GM03348 (cell line): Measurements from ENCODE around the gene KIF1B.
A peak's percentile ranks its signal among the peaks of the same experiment; 100 is the strongest.
"Not testable (repeated sequence)": the region's sequence is repeated elsewhere in the genome, so short reads cannot be mapped to it uniquely, and the experiment has no call there.

Experiments used
- DNase-seq: peaks from one replicate; pipeline ENCODE4 v3.0.0; 2012; ENCODE audit warnings: low spot score

The KIF1B gene

DNA sequence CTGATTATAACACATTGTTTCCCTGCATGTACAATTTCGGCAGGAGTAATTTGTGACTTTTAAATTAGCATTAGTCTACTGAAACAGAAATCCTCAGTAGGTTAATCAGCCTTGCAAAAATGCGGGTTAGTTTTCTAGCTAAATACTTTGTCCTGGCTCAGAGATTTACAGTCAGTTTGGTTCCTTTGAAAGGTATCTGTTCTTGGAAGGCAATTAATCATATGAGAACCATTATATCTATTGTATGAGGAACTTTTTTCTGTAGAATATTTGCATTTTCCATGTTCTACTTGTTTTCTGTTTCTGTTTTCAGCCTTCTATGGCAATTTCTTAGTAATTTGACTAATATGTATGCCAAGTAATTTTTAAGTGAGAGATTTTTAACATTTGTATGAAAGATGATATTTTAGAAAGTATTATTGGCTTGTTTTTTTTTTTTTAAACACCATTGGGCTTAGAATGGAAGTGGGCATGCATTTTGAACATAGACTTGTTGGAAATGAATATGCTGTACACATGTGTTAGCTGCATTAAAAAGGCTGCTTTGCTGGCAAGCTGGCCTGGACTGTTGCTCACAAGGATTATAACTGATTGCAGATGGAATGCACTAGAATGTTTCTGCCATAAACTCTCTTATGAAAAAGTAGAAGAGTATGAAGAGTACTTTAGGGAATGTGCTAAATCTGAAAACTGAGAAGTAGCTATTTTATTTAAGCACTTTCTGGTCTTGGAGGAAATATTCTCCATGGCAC lies 26.2 kb downstream of the KIF1B start:
- DNase-seq, result peak; percentile 65

DNA sequence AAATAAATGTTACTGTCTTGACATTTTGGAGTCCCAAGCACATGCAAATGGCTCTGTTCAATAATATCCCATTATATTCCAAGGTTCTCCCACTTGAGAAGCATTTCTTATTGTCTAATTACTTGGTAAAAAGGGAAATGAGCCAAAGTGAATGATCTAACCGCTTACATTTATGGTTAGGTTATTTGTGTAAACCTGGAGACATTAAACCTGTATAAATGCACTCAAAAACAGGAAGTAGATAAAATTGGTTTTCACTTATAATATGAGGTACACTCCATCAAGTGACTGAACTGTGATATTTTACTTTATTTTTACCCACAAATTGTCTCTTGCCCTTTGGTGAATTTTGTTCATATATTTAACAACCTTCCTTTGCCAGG lies 26.8 kb downstream of the KIF1B start:
- no peak for DNase-seq

DNA sequence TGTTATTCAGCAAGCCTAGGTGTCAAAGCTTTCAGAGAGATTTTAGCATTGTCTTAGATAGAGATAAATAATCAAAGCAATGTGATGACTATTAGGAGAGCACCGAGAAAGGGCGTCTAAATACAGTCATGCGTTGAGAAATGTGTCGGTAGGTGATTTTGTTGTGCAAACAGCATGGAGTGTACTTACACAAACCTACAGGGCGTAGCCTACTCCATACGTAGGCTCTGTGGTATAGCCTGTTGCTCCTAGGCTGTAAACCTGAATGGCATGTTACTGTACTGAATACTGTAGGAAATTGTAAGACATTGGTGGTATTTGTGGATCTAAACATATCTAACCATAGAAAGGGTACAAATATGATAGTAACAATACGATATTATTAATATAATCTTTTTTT lies 31.8 kb downstream of the KIF1B start:
- no peak for DNase-seq

DNA sequence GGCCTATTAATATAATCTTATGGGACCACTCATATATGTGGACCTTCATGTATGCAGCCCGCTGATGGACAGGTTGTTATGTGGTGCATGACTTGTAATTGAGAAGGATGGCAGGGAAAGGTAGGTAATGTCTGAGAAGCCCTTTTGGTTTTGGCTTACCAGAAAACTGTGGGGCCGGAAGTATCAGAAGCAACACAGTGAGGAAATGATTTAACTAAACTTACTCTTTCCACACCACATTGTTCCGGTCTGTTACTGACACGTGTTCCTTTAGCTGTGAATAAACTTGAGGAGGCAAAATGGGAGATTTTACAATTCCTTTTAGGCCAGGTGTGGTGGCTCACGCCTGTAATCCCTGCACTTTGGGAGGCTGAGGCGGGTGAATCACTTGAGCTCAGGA lies 32.4 kb downstream of the KIF1B start:
- no peak for DNase-seq

DNA sequence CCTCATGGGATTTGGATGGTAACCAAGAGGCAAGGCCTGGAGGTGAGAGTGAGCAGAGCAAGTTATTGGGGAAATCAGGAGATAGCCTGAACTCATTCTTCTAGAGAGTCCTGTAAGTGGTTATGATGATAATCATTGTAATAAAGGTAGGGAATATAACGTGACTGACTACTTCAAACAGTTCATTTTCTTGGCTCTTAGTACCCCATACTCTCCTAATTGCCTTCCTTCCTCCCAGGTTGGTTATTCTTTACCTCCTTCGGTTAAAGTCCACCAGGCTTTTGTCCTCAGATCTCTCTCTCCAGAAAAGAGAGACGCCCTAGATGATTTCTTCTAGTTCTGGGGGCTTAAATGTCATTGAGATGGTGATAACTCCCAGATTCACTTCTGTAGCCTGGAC lies 35.3 kb downstream of the KIF1B start:
- DNase-seq, result no peak

DNA sequence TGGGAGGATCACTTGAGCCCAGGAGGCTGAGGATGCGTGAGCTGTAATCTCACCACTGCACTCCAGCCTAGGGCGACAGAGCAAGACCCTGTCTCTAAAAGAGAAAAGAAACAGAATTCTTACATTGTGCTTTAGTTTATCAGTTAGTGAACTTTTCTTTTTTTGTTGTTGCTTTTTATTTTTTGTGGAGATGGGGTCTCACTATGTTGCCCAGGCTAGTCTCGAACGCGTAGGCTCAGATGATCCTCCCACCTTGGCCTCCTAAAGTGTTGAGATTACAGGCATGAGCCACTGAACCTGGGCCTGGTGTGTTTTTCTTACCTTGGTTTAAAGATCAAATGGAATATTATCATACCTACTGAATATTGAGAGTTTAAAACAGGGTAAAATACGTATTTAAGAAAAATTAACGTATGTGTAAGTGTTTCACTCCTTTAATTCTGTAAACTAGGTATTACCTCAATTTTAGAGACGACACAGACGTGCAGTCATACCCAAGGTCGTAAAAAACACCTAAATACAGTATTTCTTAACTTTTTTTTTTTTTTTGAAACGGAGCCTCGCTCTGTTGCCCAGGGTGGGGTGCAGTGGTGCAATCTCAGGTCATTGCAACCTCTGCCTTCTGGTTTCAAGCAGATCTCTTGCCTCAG lies 39.6 kb downstream of the KIF1B start:
- DNase-seq, result no peak

DNA sequence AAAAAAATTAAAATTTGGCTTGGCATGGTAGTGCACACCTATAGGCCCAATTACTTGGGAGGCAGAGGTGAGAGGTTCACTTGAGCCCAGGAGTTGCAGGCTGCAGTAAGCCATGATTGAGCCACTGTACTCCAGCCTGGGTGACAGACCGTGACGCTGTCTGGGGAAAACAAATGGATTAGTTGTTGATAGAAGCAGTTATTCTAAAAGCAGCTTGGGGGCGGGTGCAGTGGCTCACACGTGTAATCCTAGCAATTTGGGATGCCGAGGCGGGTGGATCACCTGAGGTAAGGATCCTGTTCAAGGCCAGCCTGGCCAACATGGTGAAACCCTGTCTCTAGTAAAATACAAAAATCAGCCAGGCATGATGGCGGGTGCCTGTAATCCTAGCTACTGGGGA lies 40.3 kb downstream of the KIF1B start:
- no peak for DNase-seq

DNA sequence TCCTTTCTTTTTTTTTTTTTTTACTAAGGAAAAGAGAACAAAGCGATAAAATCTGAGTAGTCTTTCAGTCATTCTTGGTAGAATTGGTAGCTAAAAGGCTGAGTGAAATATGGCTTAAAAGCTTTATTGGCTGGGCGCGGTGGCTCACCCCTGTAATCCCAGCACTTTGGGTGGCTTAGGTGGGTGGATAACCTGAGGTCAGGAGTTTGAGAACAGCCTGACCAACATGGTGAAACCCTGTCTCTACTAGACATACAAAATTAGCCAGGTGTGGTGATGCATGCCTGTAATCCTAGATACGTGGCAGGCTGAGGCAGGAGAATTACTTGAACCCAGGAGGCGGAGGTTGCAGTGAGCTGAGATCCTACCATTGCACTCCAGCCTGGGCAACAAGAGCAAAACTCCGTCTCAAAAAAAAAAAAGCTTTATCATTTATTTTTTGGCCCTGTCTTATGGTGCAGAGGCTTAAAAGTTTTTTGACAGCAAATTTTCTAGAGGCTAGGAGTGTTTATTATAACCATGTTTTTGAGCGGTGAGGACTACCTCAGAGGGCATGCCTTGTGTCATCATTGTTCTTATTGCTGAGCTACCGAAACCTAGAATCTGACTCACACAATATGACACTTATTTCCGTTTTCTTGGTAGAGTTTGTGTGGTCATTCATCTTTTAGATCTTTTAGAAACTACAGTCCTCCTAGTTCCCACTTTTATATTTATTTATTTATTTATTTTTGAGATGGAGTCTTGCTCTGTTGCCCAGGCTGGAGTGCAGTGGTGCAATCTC lies 41.1 kb downstream of the KIF1B start:
- peak; percentile 17 for DNase-seq

DNA sequence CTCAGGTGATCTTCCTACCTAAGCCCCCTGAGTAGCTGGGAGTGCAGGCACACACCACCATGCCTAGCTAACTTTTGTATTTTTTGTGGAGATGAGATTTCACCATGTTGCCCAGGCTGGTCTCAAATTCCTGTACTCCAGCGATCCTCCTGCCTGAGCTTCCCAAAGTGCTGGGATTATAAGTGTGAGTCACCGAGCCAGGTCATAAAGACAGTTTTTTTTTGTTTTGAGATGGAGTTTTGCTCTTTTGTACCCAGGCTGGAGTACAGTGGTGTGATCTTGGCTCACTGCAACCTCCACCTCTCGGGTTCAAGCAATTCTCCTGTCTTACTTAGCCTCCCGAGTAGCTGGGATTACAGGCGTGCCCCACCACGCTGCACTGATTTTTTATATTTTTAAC lies 42.1 kb downstream of the KIF1B start:
- DNase-seq, result no peak

DNA sequence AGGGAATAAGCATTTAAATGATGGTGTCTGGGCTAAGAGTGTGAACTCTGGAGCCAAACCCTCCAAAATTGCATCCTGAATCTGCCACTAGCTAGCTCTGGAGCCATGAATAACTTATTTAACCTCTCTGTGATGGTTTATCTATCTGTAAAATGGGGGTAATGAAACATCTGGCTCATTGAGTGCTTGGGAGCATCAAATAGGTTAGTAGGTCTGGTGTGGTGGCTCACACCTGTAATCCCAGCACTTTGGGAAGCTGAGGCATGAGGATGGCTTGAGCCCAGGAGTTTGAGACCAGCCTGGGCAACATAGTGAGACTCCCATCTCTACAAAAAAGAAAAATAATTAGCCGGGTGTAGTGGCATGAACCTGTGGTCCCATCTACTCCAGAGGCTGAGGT lies 42.8 kb downstream of the KIF1B start:
- no peak for DNase-seq

DNA sequence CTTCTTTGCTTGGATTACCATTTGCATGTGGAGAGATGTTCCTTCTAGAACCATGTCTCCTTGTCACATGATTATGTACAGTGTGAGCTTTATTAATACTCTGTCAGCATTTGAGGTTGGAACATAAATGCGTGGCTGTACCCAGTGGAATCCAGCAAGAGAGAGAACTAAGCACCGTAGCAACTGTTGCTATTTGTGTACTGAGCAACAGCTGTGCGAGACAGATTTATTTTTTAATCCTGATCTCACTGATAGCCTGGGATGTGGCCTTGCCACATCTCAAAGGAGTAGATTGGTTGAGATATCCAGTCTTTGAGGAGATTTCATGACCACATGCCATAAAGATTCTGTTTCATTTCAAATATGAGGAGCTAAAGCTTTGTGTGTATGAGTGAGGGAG lies 43.4 kb downstream of the KIF1B start:
- peak; percentile 80 for DNase-seq

DNA sequence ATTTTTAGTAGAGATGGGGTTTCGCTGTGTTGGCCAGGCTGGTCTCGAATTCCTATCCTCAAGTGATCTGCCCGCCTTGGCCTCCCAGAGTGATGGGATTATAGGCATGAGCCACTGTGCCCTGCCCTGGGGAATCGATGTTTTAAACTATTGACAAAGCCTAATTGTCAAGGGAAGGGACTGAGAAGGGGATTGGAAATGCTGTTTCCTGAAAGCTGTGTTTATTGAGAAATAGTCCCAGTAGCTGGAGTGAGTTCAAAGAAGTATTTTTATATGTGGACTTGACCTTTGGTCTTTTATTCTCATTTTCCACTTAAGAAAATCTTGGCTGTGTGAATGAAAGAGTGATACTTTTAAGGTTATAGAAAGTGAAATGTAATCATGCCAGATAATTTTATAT lies 47.5 kb downstream of the KIF1B start:
- no peak for DNase-seq

DNA sequence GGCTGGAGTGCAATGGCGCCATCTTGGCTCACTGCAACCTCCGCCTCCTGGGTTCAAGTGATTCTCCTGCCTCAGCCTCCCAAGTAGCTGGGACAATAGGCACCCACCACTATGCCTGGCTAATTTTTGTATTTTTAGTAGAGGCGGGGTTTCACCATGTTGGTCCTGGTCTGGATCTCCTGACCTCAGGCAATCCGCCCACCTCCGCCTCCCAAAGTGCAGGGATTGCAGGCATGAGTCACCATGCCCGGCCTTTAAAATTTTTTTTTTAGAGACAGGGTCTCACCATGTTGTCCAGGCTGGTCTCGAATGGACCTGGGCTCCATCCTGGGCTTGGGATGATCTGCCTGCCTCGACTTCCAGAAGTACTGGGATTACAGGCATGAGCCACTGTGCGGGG lies 49.2 kb downstream of the KIF1B start:
- not testable (repeated sequence) for DNase-seq

DNA sequence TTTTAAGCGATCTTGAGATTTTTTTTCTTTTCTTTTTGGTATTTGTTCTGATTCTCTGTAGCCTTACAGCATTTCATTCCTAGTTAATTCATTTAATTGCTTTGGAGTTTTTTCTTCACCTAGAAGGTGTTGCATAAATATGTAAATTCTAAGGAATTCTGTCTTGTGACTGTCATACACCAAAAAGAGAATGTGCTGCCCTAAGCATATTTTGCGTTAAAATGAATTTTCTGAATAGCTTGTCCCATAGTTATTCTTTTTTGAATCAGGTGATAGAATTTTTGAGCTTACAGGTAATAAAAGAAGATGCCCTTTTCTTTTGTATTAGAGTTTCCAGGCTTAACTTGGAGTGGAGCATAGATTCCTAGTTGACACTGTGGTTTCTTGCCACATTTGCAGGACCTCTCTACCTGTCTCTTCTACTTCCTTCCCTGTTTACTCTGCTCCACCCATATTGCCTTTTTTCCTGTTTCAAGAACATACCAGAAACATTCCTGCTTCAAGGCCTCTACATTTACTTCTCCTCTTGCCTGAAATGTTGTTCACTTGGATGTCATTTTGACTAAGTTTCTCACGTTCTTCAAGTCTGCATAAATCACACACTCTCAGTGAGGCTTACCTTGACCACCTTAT lies 53.2 kb downstream of the KIF1B start:
- no peak for DNase-seq

DNA sequence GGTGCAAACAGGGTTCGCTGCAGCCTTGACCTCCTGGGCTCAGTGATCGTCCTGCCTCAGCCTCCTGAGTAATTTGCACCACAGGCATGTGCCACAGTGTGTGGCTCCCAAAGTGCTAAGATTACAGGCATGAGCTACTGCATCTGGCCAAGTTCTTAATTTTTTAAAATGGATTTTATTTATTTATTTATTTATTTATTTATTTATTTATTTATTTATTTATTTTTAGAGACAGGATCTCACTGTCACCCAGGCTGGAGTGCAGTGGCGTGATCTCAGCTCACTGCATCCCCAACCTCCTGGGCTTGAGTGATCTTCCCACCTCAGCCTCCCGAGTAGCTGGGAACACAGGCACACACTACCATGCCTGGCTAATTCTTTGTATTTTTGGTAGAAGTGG lies 54.7 kb downstream of the KIF1B start:
- no peak for DNase-seq

DNA sequence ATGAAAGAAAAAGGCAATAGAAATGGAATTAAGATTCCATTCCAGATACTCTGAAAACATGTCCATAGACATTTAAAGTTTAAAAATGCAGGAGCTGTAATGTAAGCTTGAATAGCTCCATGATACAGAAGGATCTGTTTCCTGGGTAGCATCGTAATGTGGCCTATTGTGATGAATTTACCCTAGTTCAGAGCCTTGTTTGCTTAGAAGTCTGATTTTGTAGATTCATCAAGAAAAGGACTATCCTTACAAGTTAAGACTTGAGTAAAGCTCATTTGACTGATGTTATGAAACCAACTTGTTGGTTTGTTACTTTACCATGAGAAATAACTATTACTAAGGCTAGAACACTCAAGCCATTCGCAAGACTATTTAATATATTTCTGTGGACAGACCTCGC lies 55.5 kb downstream of the KIF1B start:
- DNase-seq, result no peak

DNA sequence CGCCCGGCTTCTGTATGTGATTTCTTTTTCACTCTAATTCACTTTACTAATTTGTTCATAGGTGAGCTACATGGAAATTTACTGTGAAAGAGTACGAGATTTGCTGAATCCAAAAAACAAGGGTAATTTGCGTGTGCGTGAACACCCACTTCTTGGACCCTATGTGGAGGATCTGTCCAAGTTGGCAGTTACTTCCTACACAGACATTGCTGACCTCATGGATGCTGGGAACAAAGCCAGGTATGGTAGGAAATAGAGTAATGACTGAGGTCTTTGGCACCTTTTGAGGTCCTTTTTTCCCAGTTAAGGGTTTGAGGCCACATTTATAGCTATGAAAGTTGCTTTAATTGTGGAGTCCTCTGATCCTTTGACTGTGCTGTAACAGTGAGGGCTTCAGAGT lies 56.9 kb downstream of the KIF1B start:
- DNase-seq, result no peak

DNA sequence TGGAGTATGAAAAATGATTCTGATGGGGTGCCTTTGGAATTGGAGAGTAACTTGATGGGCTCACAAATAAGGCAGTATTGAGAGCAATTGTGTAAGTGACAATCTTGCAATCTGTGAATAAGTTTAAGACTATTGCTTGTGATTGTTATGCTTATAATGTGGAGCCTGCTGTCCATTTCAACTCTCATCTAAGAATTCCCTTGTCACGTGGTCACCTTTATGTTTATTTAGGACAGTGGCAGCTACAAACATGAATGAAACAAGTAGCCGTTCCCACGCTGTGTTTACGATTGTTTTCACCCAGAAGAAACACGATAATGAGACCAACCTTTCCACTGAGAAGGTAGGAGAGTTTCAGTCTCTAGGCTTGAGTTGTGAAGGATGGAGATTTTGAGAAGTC lies 57.6 kb downstream of the KIF1B start:
- no peak for DNase-seq

DNA sequence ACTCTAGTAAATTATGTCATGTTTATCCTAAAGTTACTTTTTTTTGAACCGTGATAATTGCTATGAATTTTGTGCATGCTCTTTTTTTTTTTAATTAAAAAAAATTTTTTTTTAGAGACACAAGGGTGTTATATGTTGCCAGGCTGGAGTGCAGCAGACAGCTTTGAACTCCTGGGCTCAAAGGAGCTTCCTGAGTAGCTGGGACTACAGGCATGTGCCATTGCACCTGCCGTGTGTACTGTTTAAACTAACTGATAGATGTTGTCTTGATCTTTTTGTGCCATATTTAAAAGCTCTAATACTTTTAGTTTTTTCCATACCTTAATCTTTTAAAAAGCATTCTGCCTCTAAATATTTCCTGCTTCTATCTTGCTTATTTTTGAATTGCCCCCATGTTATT lies 60.7 kb downstream of the KIF1B start:
- DNase-seq, result no peak

DNA sequence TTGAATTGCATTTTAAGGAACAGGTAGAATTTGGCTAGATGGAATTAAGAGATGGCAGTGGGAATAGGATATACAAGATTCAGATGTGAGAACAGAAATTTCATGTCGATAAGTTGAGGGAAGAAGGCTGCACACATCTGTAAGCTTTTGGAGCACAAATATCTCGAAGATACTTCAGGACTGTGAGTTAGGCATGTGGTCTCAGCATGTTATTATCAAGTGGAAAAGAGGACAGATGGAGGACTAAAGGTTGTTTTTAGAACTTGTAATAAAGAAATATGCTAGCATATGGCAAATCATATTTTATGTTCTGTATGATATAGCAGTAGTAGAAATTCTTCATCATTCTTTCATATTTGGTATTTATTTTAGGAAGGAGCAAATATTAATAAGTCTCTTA lies 61.5 kb downstream of the KIF1B start:
- DNase-seq, result no peak

DNA sequence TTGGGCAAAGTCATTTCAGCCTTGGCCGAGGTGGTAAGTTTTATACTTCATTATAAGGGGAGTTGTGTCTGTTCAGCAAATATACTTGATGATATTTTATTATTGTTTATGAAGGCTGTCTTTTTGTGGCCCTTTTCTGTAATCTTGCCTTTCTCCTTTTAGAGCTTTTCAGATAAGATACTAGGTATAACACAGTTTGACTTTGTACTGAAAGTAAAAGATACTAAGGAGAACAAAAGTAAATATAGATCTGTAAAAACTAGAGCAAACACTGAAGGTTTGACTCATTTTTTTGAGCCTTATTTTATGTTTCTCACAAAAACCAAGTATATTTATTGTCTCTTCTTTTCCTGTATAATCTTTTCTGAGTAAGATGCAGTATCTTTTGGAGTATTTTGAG lies 61.9 kb downstream of the KIF1B start:
- no peak for DNase-seq

DNA sequence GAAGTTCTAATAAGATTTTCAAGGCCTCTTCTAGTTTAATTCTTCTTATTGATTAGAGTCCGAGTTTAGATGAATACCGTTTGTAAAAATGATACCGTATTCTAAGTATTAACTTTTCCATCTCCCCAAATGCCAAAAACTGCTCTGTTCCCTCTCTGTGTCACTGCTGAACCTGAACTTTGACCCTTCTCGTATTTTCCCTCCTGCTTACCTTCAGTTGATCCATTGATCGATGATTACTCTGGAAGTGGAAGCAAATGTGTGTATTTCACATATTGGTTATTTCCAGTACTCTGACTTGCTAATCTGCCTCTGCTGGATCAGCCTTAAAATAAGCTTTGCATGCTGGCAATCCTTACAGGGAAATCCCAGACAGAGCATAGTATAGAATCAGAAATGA lies 68.5 kb downstream of the KIF1B start:
- no peak for DNase-seq
